WTC11 (cell line): ENCODE measurements around the gene FDXACB1.

Experiments
- CBFB ChIP-seq: sonication (generic); formaldehyde crosslinking; IDR thresholded peaks from 2 replicates; pipeline ENCODE4 v1.8.1; 2022; ENCODE audit warnings: mild to moderate bottlenecking, low read depth, missing genetic modification reagents
- CTCF ChIP-seq: fragments of 200-600 bp; IDR thresholded peaks from 2 replicates; pipeline ENCODE4 v1.8.0; 2022; ENCODE audit warnings: antibody characterized with exemption
- E2F1 ChIP-seq: sonication (generic); formaldehyde crosslinking; IDR thresholded peaks from 2 replicates; pipeline ENCODE4 v1.8.0; 2022; ENCODE audit warnings: mild to moderate bottlenecking, missing genetic modification reagents

- TF ChIP-seq CTCF (no peak), E2F1 (CRISPR knock-in tag) (no peak), CBFB (CRISPR knock-in tag) (no peak)
Measured at GRCh38 chr11:111878385-111878848, 548 bp downstream of the FDXACB1 start.
